DOHH2 (cell line): ENCODE data around the gene NAP1L5.

Experiments used
- CTCF ChIP-seq: fragments of 200-600 bp; sonication (generic); IDR thresholded peaks from one replicate; pipeline ENCODE4 v1.5.1; 2014; ENCODE audit warnings: antibody characterized with exemption, mild to moderate bottlenecking, low read depth, low read length; ENCODE audit not compliant: poor library complexity, severe bottlenecking
- EZH2phosphoT487 ChIP-seq: fragments of 200-600 bp; sonication (generic); IDR thresholded peaks from 2 replicates; pipeline ENCODE4 v1.6.1; 2017; ENCODE audit warnings: borderline replicate concordance, mild to moderate bottlenecking, antibody characterized with exemption, low read length, moderate library complexity, mixed read lengths

- TF ChIP-seq CTCF (no peak), EZH2phosphoT487 (no peak)
Measured at GRCh38 chr4:88744609-88745008, 47.0 kb upstream of the NAP1L5 start.
